ENCODE measurements around the gene EDIL3. TPM values are rescaled to one million over a fixed set of nuclear protein-coding genes. Genes with fewer than 3 reads are reported as not detected.

EDIL3 gene
- total RNA-seq, 1 experiment from 2014 or later: 0.32 TPM

- H3K9ac ChIP-seq (ENCODE audit: low read length): no peak overlapping the region
- no TSS peak for BruUV-seq (replicated peaks)
- no peak overlapping the region for H3K27ac ChIP-seq (ENCODE audit: low read depth, low read length)
- no peaks in the 10 kb centered on the region for H3K36me3 ChIP-seq (ENCODE audit: control insufficient read depth in 1 of 2, insufficient read depth in 2 of 2, low read length in 2 of 2)
- H3K4me2 ChIP-seq (ENCODE audit: low read length): no peak overlapping the region
- no peak overlapping the region for H3K4me3 ChIP-seq (replicated peaks in 1 of 2; ENCODE audit: low read depth in 1 of 2, low read length in 2 of 2)
- H3K79me2 ChIP-seq (ENCODE audit: insufficient read depth, low read length): no peaks in the 10 kb centered on the region
- intact Hi-C loops (cut with micrococcal nuclease): no loop called here
- ATAC-seq (no peak), DNase-seq (ENCODE audit: low read depth, low spot score) (no peak)
- TF ChIP-seq SIN3A (IDR thresholded peaks at IDR 0.05; ENCODE audit: low read depth): no peak
- TF ChIP-seq SRF (IDR thresholded peaks at IDR 0.05; ENCODE audit: low read depth): no peak
- no peak for TF ChIP-seq CEBPB (IDR thresholded peaks at IDR 0.05; ENCODE audit: low read depth)
- no peak for TF ChIP-seq YY1 (IDR thresholded peaks at IDR 0.05; ENCODE audit: extremely low read depth, insufficient replicate concordance, low read depth, low read length)
- no peak for TF ChIP-seq EGR1 (IDR thresholded peaks at IDR 0.05; ENCODE audit: low read depth)
- no peaks in the 10 kb centered on the region for H3K27me3 ChIP-seq (ENCODE audit: insufficient read depth, low read length)
- H4K20me1 ChIP-seq (ENCODE audit: insufficient read depth): no peaks in the 10 kb centered on the region
- CTCF ChIA-PET: no interaction called here
- H2AFZ ChIP-seq (ENCODE audit: low read depth, low read length, poor library complexity, severe bottlenecking): no peak overlapping the region
- RAD21 ChIA-PET (ENCODE audit: low non-redundant PET in 1 of 2, low total read pairs in 2 of 2, uncharacterized antibody in 2 of 2, unreplicated experiment in 2 of 2): no interaction called here
- no peaks in the 10 kb centered on the region for H3K9me3 ChIP-seq (ENCODE audit: control insufficient read depth in 1 of 2, insufficient read depth in 1 of 2, low read depth in 1 of 2, low read length in 2 of 2)
- H3K4me1 ChIP-seq (ENCODE audit: control insufficient read depth in 1 of 2, insufficient read depth in 2 of 2, low read length in 2 of 2): no peaks in the 10 kb centered on the region
- no peaks in the 10 kb centered on the region for H3K9me2 ChIP-seq (ENCODE audit: insufficient read depth)
- POLR2A ChIA-PET: no interaction called here
These were observed 471.1 kb downstream of the EDIL3 start for GRCh38 chr5:83913593-83913992.

- H3K9me3 ChIP-seq (ENCODE audit: control insufficient read depth in 1 of 2, insufficient read depth in 1 of 2, low read depth in 1 of 2, low read length in 2 of 2): no peaks in the 10 kb centered on the region
- no peak overlapping the region for H3K9ac ChIP-seq (ENCODE audit: low read length)
- TF ChIP-seq EZH2phosphoT487 (IDR thresholded peaks at IDR 0.05; ENCODE audit: borderline replicate concordance) (no peak), FOSL1 (IDR thresholded peaks at IDR 0.05; ENCODE audit: low read depth) (no peak), POLR2AphosphoS5 (IDR thresholded peaks at IDR 0.05; ENCODE audit: low read depth, low read length) (no peak), ELF1 (IDR thresholded peaks at IDR 0.05; ENCODE audit: borderline replicate concordance, low read depth) (no peak), JUND (IDR thresholded peaks at IDR 0.05) (no peak)
- no TSS peak for BruUV-seq (replicated peaks)
- no peaks in the 10 kb centered on the region for H3K27me3 ChIP-seq (ENCODE audit: insufficient read depth, low read length)
- ATAC-seq (no peak), DNase-seq (ENCODE audit: low read depth, low spot score) (no peak)
- H3K4me2 ChIP-seq (ENCODE audit: low read length): no peak overlapping the region
- H3K9me2 ChIP-seq (ENCODE audit: insufficient read depth): no peaks in the 10 kb centered on the region
- POLR2A ChIA-PET: no interaction called here
- RAD21 ChIA-PET (ENCODE audit: low non-redundant PET in 1 of 2, low total read pairs in 2 of 2, uncharacterized antibody in 2 of 2, unreplicated experiment in 2 of 2): no interaction called here
- no peaks in the 10 kb centered on the region for H3K79me2 ChIP-seq (ENCODE audit: insufficient read depth, low read length)
- no peak overlapping the region for H3K27ac ChIP-seq (ENCODE audit: low read depth, low read length)
- intact Hi-C loops (cut with micrococcal nuclease): no loop called here
- H3K4me1 ChIP-seq (ENCODE audit: control insufficient read depth in 1 of 2, insufficient read depth in 2 of 2, low read length in 2 of 2): no peaks in the 10 kb centered on the region
- H2AFZ ChIP-seq (ENCODE audit: low read depth, low read length, poor library complexity, severe bottlenecking): no peak overlapping the region
- CTCF ChIA-PET: interaction anchor here (1.9 kb wide), 1 partner anchor 16 kb away, joined by 10 read pairs; no protein-coding TSS in a partner anchor
- H3K4me3 ChIP-seq (replicated peaks in 1 of 2; ENCODE audit: low read depth in 1 of 2, low read length in 2 of 2): no peak overlapping the region
- no peaks in the 10 kb centered on the region for H3K36me3 ChIP-seq (ENCODE audit: control insufficient read depth in 1 of 2, insufficient read depth in 2 of 2, low read length in 2 of 2)
- H4K20me1 ChIP-seq (ENCODE audit: insufficient read depth): no peaks in the 10 kb centered on the region
These were observed 473.2 kb downstream of the EDIL3 start for GRCh38 chr5:83911367-83911919.

Data from HCT116 (cell line).